ENCODE measurements around the gene SALL4.
"Not testable (repeated sequence)": the region's sequence is repeated elsewhere in the genome, so short reads cannot be mapped to it uniquely, and the experiment has no call there.

The SALL4 gene

DNA sequence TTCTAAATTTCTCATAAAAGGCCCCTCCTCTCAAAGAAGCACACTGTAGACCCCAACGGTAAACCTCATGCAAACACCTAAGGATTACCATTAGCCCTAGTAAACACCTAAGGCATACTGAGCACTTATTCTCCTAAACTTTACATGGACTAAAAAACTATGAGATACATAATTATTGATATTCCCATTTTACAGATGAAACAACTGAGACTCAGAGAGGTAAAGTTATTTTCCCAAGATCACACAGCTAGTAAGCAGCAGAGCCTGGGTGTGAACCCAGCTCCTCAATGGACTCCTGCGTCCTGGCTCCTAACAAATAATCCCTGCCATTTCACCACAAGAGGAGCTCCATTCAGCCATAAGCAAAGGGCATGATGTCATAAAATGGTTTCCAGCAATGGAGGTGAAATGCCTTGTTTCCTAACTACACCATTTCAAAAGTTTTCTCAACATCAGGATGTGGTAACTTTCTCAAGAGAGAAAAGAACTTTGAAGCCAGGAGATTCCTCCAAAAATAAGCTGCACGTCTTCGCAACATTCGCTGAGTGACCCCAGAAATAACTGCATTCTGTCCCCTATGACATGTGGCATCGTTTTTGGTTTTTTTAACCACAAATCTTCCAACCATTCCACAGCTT, 38.2 kb downstream of the SALL4 start:
- DNase-seq (ENCODE audit: low spot score), result no peak

- no peak for DNase-seq (ENCODE audit: low spot score)
Observed at GRCh38 chr20:51760905-51761546, 41.3 kb downstream of the SALL4 start.

DNA sequence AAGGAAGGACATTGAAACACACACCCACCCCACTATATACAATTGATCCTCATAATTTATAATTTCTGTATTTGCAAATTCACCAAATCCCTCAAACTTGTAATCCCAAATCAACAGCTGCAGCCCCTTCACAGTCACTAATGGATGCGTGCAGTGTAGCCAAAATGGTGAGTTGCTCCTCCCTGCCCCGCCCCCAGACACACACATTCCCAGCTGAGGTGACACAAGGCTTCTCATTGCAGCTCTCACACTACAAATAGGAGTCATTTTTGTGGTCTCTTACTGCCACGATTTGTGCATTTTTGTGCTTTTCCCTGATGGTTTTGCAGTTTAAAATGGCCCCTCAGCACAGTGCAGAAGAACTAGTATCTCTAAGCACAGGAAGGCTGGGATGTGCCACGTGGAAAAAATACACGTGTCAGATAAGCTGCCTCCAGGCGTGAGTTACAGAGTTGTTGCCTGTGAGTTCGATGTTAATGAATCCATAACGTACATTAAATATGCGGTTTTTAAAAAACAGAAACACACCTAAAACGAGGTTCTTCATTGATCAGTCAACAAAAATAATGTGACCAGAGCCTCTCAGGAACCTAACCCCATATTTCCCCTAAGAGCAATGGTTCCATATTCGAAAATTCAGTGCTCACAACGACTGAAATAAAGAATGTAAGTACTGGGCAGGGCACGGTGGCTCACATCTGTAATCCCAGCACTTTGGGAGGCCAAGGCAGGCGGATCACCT, 42.4 kb downstream of the SALL4 start:
- no peak for DNase-seq (ENCODE audit: low spot score)

DNA sequence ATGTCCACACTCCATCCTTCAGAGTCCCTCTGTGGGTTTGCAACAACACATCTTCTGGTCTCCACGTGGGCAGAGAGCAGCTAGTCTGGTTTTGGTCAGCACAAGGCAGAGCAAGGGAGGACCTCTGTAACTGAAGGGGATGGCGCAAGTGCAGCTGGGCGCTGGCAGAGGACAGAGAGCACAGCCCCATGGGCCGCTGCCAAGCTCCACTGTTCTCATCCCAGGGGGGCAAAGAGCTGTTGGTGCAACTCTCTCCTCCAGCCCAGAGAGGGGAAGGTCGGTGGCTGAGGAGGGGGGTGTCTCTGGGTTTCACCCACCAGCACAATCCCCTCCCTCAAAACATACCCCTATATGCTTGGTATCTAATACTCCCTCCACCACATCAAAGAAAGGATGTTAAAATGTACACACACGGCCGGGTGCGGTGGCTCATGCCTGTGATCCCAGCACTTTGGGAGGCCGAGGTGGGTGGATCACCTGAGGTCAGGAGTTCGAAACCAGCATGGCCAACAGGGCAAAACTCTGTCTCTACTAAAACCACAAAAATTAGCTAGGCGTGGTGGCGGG, 43.3 kb downstream of the SALL4 start:
- no peak for DNase-seq (ENCODE audit: low spot score)

GRCh38 chr20:51757226-51757625, 45.1 kb downstream of the SALL4 start:
- no peak for DNase-seq (ENCODE audit: low spot score)

DNA sequence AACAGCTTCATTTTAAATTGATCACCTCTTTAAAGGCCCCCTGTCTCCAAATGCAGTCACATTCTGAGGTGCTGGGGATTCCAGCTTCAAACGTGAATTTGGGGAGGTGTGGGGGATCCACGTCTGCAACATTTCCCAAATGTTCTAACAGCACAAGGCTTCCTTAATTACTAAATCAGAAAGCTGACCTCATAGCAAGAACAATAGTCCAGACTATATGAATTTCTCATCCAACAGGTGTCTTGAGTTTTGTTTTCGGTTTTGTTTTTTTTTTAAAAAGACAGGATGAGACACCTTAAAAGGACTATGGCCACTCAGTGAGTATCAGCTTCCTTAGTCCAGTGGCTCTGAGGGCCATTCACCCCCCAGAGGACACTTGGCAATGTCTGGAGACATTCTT, 45.7 kb downstream of the SALL4 start:
- DNase-seq (ENCODE audit: low spot score), result no peak

GRCh38 chr20:51753220-51753619, 49.1 kb downstream of the SALL4 start:
- DNase-seq (ENCODE audit: low spot score), result not testable (repeated sequence)

DNA sequence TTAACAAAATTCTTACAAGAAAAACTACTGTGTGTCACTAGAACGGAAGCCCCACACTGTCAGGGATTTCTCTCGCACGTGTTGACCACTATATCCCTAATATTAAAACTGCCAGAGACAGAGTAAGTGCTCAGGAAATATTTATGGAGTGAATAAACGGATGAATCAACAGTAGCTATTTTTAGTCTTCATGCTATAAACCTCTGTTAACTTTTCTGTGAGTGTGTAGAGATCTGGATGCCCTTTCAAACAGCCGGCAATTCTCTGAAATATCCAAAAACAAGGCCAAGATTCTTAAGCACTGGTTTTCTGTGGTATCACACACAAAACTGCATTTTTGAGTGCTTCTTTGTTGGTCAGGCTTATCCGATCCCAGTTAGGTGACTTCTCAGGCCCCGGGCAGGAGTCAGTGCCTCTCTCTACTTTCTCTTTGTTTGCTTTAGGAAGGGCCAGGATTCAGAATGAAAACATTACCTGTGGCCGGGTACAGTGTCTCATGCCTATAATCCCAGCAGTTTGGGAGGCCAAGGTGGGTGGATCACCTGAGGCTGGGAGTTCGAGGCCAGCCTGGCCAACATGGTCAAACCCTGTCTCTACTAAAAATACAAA, 49.9 kb downstream of the SALL4 start:
- DNase-seq (ENCODE audit: low spot score), result no peak

GRCh38 chr20:51750770-51751388, 51.4 kb downstream of the SALL4 start:
- no peak for DNase-seq (ENCODE audit: low spot score)

GRCh38 chr20:51750037-51750769, 52.1 kb downstream of the SALL4 start:
- no peak for DNase-seq (ENCODE audit: low spot score)

- no peak for DNase-seq (ENCODE audit: low spot score)
Observed at GRCh38 chr20:51749674-51750036, 52.7 kb downstream of the SALL4 start.

- no peak for DNase-seq (ENCODE audit: low spot score)
Observed at GRCh38 chr20:51747182-51747911, 55.0 kb downstream of the SALL4 start.

DNA sequence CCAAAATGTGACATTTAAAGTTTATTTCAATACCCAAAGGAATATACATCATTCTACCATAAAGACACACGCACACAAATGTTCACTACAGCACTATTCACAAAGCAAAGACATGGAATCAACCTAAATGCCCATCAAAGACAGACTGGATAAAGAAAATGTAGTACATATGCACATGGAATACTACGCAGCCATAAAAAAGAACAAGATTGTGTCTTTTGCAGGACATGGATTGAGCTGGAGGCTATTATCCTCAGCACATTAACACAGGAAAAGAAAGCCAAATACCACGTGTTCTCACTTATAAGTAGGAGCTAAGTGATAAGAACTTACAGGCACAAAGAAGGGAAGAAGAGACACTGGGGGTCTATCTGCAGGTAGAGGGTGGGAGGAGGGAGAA, 56.5 kb downstream of the SALL4 start:
- DNase-seq (ENCODE audit: low spot score), result no peak

GRCh38 chr20:51740838-51741237, 61.5 kb downstream of the SALL4 start:
- no peak for DNase-seq (ENCODE audit: low spot score)

GRCh38 chr20:51740308-51740707, 62.0 kb downstream of the SALL4 start:
- not testable (repeated sequence) for DNase-seq (ENCODE audit: low spot score)

GRCh38 chr20:51739722-51740249, 62.5 kb downstream of the SALL4 start:
- DNase-seq (ENCODE audit: low spot score), result no peak

DNA sequence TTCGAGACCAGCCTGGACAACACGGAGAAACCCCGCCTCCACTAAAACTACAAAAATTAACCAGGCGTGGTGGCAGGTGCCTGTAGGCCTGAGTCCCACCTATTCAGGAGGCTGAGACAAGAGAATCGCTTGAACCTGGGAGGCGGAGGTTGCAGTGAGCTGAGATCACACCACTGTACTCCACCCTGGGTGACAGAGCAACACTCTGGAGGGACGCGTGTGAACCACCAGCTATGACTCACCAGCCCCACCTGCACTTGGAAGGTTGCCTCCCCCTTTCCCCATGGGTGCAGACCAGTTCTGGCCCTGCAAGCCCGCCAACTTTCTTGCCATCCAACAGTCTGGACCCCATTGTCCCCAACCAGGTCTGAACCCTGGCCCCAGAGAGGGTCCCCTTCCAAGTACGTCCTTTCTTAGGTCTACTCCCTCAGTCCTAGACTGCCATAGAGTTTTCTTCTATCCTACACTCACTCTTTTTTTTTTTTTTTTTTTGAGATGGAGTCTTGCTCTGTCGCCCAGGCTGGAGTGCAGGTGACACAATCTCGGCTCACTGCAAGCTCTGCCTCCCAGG, 63.4 kb downstream of the SALL4 start:
- DNase-seq (ENCODE audit: low spot score), result no peak

DNA sequence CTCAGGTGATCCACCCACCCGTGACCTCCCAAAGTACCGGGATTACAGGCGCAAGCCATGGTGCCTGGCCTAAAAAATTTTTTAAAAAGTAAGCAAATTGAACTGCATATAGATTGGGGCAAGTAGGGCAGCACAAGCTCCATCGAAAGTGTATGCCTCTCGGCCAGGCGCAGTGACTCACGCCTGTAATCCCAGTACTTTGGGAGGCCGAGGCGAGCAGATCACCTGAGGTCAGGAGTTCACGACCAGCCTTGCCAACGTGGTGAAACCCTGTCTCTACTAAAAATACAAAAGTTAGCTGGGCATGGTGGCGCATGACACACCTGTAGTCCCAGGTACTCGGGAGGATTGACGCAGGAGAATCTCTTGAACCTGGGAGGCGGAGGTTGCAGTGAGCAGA, 64.1 kb downstream of the SALL4 start:
- DNase-seq (ENCODE audit: low spot score), result not testable (repeated sequence)

DNA sequence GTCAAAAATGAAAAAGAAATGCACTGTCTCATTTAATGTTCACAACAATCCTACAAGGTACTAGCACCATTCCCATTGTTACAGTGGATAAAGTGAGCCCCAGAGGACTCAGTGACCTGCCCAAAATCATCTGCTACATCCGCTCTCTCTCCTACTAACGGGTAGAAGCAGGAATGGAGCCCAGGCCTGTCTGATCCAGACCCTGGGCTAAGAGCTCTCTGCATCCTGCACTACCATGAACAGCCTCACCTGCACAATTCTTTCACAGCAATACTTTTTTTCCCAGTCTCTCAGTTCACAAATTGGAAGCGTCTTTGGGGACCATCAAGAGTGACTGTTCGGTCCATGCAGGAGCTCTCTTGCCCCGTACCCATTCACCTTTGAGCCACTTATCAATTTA, 65.4 kb downstream of the SALL4 start:
- no peak for DNase-seq (ENCODE audit: low spot score)
